ENCODE data around the gene CAPN11.

DNA sequence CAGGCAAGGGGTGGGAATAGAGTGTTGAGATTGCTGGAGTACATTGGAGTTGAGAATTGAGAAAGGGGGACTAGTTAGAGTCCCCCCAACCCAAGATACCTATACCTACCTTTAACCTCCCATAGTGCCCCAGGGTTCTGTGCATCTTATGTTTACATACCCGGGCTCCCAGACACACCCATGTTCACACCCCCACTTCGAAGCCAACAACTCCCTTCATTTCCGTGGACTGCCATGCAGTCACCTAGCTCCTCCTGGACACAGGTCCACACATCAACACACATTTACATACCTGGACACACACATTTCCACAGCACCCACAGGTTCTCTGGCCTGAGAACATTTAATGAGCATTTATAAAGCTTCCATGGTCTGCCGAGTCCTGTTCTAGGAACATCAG lies 26.1 kb upstream of the CAPN11 start:
- TF ChIP-seq, protein P1, sequence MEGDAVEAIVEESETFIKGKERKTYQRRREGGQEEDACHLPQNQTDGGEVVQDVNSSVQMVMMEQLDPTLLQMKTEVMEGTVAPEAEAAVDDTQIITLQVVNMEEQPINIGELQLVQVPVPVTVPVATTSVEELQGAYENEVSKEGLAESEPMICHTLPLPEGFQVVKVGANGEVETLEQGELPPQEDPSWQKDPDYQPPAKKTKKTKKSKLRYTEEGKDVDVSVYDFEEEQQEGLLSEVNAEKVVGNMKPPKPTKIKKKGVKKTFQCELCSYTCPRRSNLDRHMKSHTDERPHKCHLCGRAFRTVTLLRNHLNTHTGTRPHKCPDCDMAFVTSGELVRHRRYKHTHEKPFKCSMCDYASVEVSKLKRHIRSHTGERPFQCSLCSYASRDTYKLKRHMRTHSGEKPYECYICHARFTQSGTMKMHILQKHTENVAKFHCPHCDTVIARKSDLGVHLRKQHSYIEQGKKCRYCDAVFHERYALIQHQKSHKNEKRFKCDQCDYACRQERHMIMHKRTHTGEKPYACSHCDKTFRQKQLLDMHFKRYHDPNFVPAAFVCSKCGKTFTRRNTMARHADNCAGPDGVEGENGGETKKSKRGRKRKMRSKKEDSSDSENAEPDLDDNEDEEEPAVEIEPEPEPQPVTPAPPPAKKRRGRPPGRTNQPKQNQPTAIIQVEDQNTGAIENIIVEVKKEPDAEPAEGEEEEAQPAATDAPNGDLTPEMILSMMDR (IDR thresholded peaks at IDR 0.05 in 2 of 3, conservative IDR thresholded peaks at IDR 0.05 in 1 of 3; ENCODE audit: borderline replicate concordance in 1 of 3, insufficient read depth in 1 of 3, low read depth in 2 of 3, low read length in 2 of 3): no peak
- TF ChIP-seq POLR2A (IDR thresholded peaks at IDR 0.05; ENCODE audit: borderline replicate concordance, extremely low read depth, insufficient read depth, insufficient read length): no peak
- no peak for TF ChIP-seq SP1 (IDR thresholded peaks at IDR 0.05; ENCODE audit: low read depth)

Data from HCT116 (cell line).